Small intestine (tissue), 7 donors: ENCODE results near the gene MDN1. TPM values are rescaled to one million over a fixed set of nuclear protein-coding genes. Genes with fewer than 3 reads are reported as not detected.
A peak's percentile ranks its signal among the peaks of the same experiment; 100 is the strongest.

Experiments
- DNase-seq, 2 donors: peaks; one replicate each; pipeline versions ENCODE4 v3.0.0 to v3.0.0-alpha.2; 2013
- FAIRE-seq: peaks from 2 replicates; lab custom pipeline; 2012; peaks lifted over from hg19 to GRCh38; lab: Jason Lieb, UNC
- H3K27ac ChIP-seq, 3 donors: one replicate each; pipeline ENCODE4 v1.5.1; 2013; ENCODE audit warnings: low read length in 2 of 3, mild to moderate bottlenecking in 2 of 3, control low read depth in 1 of 3, inconsistent platforms in 1 of 3, low read depth in 1 of 3, moderate library complexity in 1 of 3
- H3K27me3 ChIP-seq, 3 donors: one replicate each; pipeline ENCODE4 v1.6.1; 2013; ENCODE audit warnings: low read length in 3 of 3, inconsistent platforms in 1 of 3; ENCODE audit not compliant: control insufficient read depth in 3 of 3, insufficient read depth in 3 of 3
- H3K36me3 ChIP-seq, 3 donors: one replicate each; pipeline ENCODE4 v1.6.1; 2013; ENCODE audit warnings: low read length in 3 of 3, inconsistent platforms in 1 of 3, low read depth in 1 of 3, mild to moderate bottlenecking in 1 of 3, moderate library complexity in 1 of 3; ENCODE audit not compliant: control insufficient read depth in 3 of 3, insufficient read depth in 2 of 3
- H3K4me1 ChIP-seq, 3 donors: one replicate each; pipeline ENCODE4 v1.6.1; 2013; ENCODE audit warnings: low read length in 2 of 3, inconsistent platforms in 1 of 3, low read depth in 1 of 3, mild to moderate bottlenecking in 1 of 3, moderate library complexity in 1 of 3; ENCODE audit not compliant: control insufficient read depth in 3 of 3, insufficient read depth in 2 of 3
- H3K4me3 ChIP-seq, 3 donors: one replicate each; pipeline ENCODE4 v1.5.1; 2013; ENCODE audit warnings: low read length in 3 of 3, control low read depth in 1 of 3, inconsistent platforms in 1 of 3, low read depth in 1 of 3, mild to moderate bottlenecking in 1 of 3, moderate library complexity in 1 of 3
- H3K9me3 ChIP-seq, 2 donors: one replicate each; pipeline ENCODE4 v1.6.1; 2013; ENCODE audit warnings: low read depth in 1 of 2, low read length in 1 of 2; ENCODE audit not compliant: control insufficient read depth in 2 of 2, insufficient read depth in 1 of 2
- WGBS, 3 donors: extraction: QIAGEN DNeasy Blood & Tissue Kit; methylation state at CpG; one replicate each; pipeline ENCODE4 v1.1.7; 2013; 5-methylcytosine and 5-hydroxymethylcytosine counted together
- polyA plus RNA-seq, 4 donors: library from polyadenylated mRNA; stranded (reverse) in 3 of 4; unstranded in 1 of 4; fragments of 200-250 nt in 3 of 4; fragments of 120-200 nt in 1 of 4; gene quantifications; one replicate each; pipeline versions ENCODE4 v1.2.1 to v1.2.3, GENCODE V29; 2013
- donor health status: healthy with polysubstance abuse.
- donor health status: control.
- donor health status: control.
- donor health status: Bipolar disorder and iron deficiency.
- donor health status: healthy.

Gene MDN1
- polyA plus RNA-seq, 4 donors = 8.6 to 24.0 (median 15.3) TPM

- no peak overlapping the region for H3K4me3 ChIP-seq
- no peaks in the 10 kb centered on the region for H3K9me3 ChIP-seq
- no peak overlapping the region for H3K27ac ChIP-seq
- WGBS, 3 donors = 70 to 87% (median 84%) methylated on average over 4 of the region's 4 CpGs
- peaks cover 0 to 48% (median 13%) of the 10 kb centered on the region in 3 donors for H3K36me3 ChIP-seq
- no peaks in the 10 kb centered on the region for H3K4me1 ChIP-seq
- H3K27me3 ChIP-seq = no peaks in the 10 kb centered on the region
- DNase-seq (peak; percentile 22 to 45), FAIRE-seq (no peak)
These were observed 156.9 kb downstream of the MDN1 start for GRCh38 chr6:89662659-89663223.

- Histone ChIP-seq H3K4me3 (no peak overlapping the region), H3K9me3 (no peaks in the 10 kb centered on the region), H3K27me3 (no peaks in the 10 kb centered on the region), H3K36me3 (peaks cover 7 to 51% (median 17%) of the 10 kb centered on the region in 3 donors), H3K27ac (no peak overlapping the region), H3K4me1 (no peaks in the 10 kb centered on the region)
- WGBS, 3 donors = 87 to 92% (median 92%) methylated on average over 1 of the region's 1 CpG
- FAIRE-seq (no peak), DNase-seq (no peak)
These were observed 158.0 kb downstream of the MDN1 start for GRCh38 chr6:89661559-89661958.

GRCh38 chr6:89660981-89661380 is 158.6 kb downstream of the MDN1 start:
- Histone ChIP-seq H3K4me3 (no peak overlapping the region), H3K4me1 (no peaks in the 10 kb centered on the region), H3K36me3 (peaks cover 8 to 50% (median 17%) of the 10 kb centered on the region in 3 donors), H3K27ac (no peak overlapping the region), H3K27me3 (no peaks in the 10 kb centered on the region), H3K9me3 (no peaks in the 10 kb centered on the region)
- no peak for DNase-seq
- FAIRE-seq = no peak
- WGBS, 3 donors = 87 to 93% (median 92%) methylated on average over 4 of the region's 4 CpGs

GRCh38 chr6:89657445-89658158 is 162.0 kb downstream of the MDN1 start:
- H3K4me1 ChIP-seq = no peaks in the 10 kb centered on the region
- whole genome bisulfite sequencing, 3 donors = 84 to 91% (median 87%) methylated on average over 13 of the region's 13 CpGs
- no peak for DNase-seq

GRCh38 chr6:89655122-89655521 is 164.5 kb downstream of the MDN1 start:
- Histone ChIP-seq H3K36me3 (peaks cover 12 to 36% (median 21%) of the 10 kb centered on the region in 3 donors), H3K4me1 (no peaks in the 10 kb centered on the region), H3K4me3 (no peak overlapping the region), H3K9me3 (no peaks in the 10 kb centered on the region), H3K27me3 (no peaks in the 10 kb centered on the region), H3K27ac (no peak overlapping the region)
- no peak for DNase-seq
- 91 to 97% (median 97%) methylated on average over 2 of the region's 2 CpGs for WGBS, 3 donors
- FAIRE-seq = no peak

More at GRCh38 chr6:89657445-89658158, 162.0 kb downstream of the MDN1 start:
- no peaks in the 10 kb centered on the region for H3K27me3 ChIP-seq
- H3K27ac ChIP-seq = no peak overlapping the region
- H3K9me3 ChIP-seq = no peaks in the 10 kb centered on the region
- H3K36me3 ChIP-seq = peaks cover 12 to 40% (median 16%) of the 10 kb centered on the region in 3 donors
- no peak for FAIRE-seq
- no peak overlapping the region for H3K4me3 ChIP-seq

- Histone ChIP-seq H3K27me3 (no peaks in the 10 kb centered on the region), H3K4me1 (no peaks in the 10 kb centered on the region), H3K9me3 (no peaks in the 10 kb centered on the region), H3K4me3 (no peak overlapping the region), H3K36me3 (peaks cover 4 to 27% (median 23%) of the 10 kb centered on the region in 3 donors), H3K27ac (no peak overlapping the region)
- no peak for FAIRE-seq
- 93 to 99% (median 94%) methylated on average over 8 of the region's 8 CpGs for WGBS, 3 donors
- no peak for DNase-seq
These were observed 169.0 kb downstream of the MDN1 start for GRCh38 chr6:89650579-89650978.

GRCh38 chr6:89649682-89650081 is 169.9 kb downstream of the MDN1 start:
- Histone ChIP-seq H3K9me3 (no peaks in the 10 kb centered on the region), H3K36me3 (peaks cover 9 to 26% (median 23%) of the 10 kb centered on the region in 3 donors), H3K27me3 (no peaks in the 10 kb centered on the region), H3K4me1 (no peaks in the 10 kb centered on the region), H3K4me3 (no peak overlapping the region), H3K27ac (no peak overlapping the region)
- WGBS, 3 donors = 96 to 98% (median 97%) methylated on average over 1 of the region's 1 CpG
- no peak for FAIRE-seq
- DNase-seq = no peak

- WGBS, 3 donors = 77 to 88% (median 87%) methylated on average over 4 of the region's 4 CpGs
- peaks cover 10 to 20% (median 11%) of the 10 kb centered on the region in 3 donors for H3K36me3 ChIP-seq
- no peak overlapping the region for H3K27ac ChIP-seq
- no peak for DNase-seq
- no peaks in the 10 kb centered on the region for H3K9me3 ChIP-seq
- H3K4me3 ChIP-seq = no peak overlapping the region
- no peaks in the 10 kb centered on the region for H3K27me3 ChIP-seq
- no peak for FAIRE-seq
- no peaks in the 10 kb centered on the region for H3K4me1 ChIP-seq
These were observed 174.7 kb downstream of the MDN1 start for GRCh38 chr6:89644864-89645263.
